Spinal cord (tissue), 10 donors: ENCODE measurements around the gene PBX3. TPM values are rescaled to one million over a fixed set of nuclear protein-coding genes. Genes with fewer than 3 reads are reported as not detected.

ENCODE experiments used
- DNase-seq, 6 donors: peaks; one replicate each; pipeline versions ENCODE4 v3.0.0 to v3.0.0-alpha.2; 2013 to 2015; ENCODE audit warnings: low spot score in 6 of 6, low read depth in 4 of 6
- H3K27ac ChIP-seq: one replicate; pipeline ENCODE4 v1.5.1; 2013; ENCODE audit warnings: low read depth, low read length, control low read depth
- H3K27me3 ChIP-seq: one replicate; pipeline ENCODE4 v1.6.1; 2013; ENCODE audit warnings: low read length; ENCODE audit not compliant: control insufficient read depth, insufficient read depth
- H3K36me3 ChIP-seq: one replicate; pipeline ENCODE4 v1.6.1; 2013; ENCODE audit warnings: low read length; ENCODE audit not compliant: control insufficient read depth, insufficient read depth
- H3K4me1 ChIP-seq: one replicate; pipeline ENCODE4 v1.6.1; 2013; ENCODE audit warnings: low read length; ENCODE audit not compliant: control insufficient read depth, insufficient read depth
- H3K4me3 ChIP-seq: one replicate; pipeline ENCODE4 v1.5.1; 2013; ENCODE audit warnings: low read depth, low read length, control low read depth
- H3K9me3 ChIP-seq: one replicate; pipeline ENCODE4 v1.6.1; 2013; ENCODE audit warnings: low read length; ENCODE audit not compliant: control insufficient read depth, insufficient read depth
- WGBS: methylation state at CpG from one replicate; pipeline ENCODE4 v1.1.5; 2013; ENCODE audit warnings: missing lambda C conversion rate; ENCODE audit not compliant: insufficient coverage; 5-methylcytosine and 5-hydroxymethylcytosine counted together
- polyA plus RNA-seq, 2 donors: library from polyadenylated mRNA; unstranded; fragments of 120-200 nt; gene quantifications; one replicate each; pipeline ENCODE4 v1.2.1, GENCODE V29; 2013; ENCODE audit not compliant: insufficient read length in 2 of 2
- total RNA-seq, 2 donors: library from RNA; depleted of rRNA in 1 of 2; stranded (reverse); fragments of 120-200 nt in 1 of 2; fragments of >200 nt in 1 of 2; gene quantifications; one replicate each; pipeline versions ENCODE4 v1.2.3 to v1.2.4, GENCODE V29; 2013 to 2014
- donor health status: healthy.

PBX3 gene
- total and polyA plus RNA-seq, 4 donors = 44.6 to 132 (median 86.4) TPM

GRCh38 chr9:125995006-125995405, 247.8 kb downstream of the PBX3 start:
- H3K36me3 ChIP-seq = no peaks in the 10 kb centered on the region
- no peak overlapping the region for H3K4me3 ChIP-seq
- H3K27me3 ChIP-seq = no peaks in the 10 kb centered on the region
- WGBS = 87% methylated on average over 5 of the region's 5 CpGs
- peaks cover 6% of the 10 kb centered on the region for H3K4me1 ChIP-seq
- no peak for DNase-seq
- H3K9me3 ChIP-seq = no peaks in the 10 kb centered on the region
- no peak overlapping the region for H3K27ac ChIP-seq

DNA sequence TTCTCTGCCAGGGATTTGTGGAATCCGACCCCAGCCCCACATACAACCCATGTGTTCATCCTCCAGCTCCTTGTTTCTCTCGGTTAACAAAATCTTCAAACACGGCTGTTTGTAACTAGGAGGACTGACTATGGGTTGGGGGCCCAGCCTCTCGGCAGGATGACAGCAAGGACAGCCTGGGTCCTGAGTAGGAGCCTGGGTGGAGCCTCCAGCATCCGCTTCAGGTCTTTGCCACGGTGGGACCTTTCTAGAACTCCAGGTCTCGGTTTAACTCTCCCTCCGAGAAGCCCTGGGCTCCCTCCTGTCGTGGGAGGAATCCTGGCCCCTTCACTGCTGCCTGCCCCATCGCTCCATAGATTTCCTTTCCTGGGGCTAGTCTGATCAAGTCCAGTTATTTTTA, 248.5 kb downstream of the PBX3 start:
- Histone ChIP-seq H3K27me3 (no peaks in the 10 kb centered on the region), H3K4me1 (peaks cover 4% of the 10 kb centered on the region), H3K27ac (no peak overlapping the region), H3K9me3 (no peaks in the 10 kb centered on the region), H3K36me3 (no peaks in the 10 kb centered on the region), H3K4me3 (no peak overlapping the region)
- no peak for DNase-seq
- WGBS = 89% methylated on average over 10 of the region's 10 CpGs

DNA sequence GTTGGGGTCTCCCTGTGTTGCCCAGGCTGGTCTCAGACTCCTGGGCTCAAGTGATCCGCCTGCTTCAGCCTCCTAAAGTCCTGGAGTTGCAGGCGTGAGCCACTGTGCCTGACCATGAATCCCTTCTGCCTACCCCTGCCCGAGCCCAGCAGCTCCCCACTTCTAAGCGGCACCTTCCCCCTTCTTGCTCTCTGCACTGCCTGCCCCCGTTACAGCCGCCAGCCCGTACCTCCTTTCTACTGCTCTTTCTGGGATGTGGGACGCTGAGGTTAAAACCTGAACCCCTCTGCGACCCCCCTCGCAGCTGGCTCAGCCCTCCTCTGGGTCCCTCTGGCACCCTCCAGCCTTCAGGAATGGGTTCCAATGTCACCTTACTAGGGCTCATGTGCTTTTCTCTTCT, 249.6 kb downstream of the PBX3 start:
- DNase-seq = no peak
- H3K27ac ChIP-seq = no peak overlapping the region
- 91% methylated on average over 10 of the region's 10 CpGs for WGBS
- peaks cover 9% of the 10 kb centered on the region for H3K4me1 ChIP-seq
- H3K36me3 ChIP-seq = no peaks in the 10 kb centered on the region
- no peaks in the 10 kb centered on the region for H3K27me3 ChIP-seq
- no peaks in the 10 kb centered on the region for H3K9me3 ChIP-seq
- no peak overlapping the region for H3K4me3 ChIP-seq

DNA sequence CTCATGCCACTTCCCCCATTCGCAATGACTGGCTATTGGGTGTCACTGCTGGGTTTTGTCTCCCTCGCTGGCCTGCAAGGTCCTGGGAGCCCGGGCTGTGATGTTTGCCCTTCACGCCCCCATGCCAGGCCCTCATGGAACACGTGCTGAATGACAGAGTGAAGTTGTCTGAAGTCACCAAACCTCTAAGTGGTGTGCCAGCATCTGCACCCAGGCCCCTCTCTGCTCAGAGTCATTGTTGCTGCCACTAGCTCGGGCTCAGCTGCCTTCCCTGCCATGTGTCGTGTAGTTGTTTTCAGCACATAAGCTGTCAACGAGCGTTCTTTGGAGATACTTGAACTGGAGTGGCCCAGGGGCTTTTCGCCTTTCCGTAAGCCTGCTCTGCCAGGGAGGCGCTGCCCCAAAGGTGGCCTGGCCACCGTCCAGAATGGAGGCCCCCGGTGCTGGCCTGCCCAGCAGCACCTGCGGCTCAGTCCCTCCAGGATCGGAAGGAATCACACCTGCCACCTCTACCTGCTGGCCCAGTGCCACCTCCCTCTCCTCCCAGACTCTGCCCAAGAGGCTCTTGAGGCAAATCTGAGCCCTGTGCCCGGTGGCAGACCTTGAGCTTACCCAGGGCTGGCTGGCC, 250.1 kb downstream of the PBX3 start:
- Histone ChIP-seq H3K4me3 (no peak overlapping the region), H3K36me3 (no peaks in the 10 kb centered on the region), H3K27ac (no peak overlapping the region), H3K4me1 (peaks cover 15% of the 10 kb centered on the region), H3K27me3 (no peaks in the 10 kb centered on the region), H3K9me3 (no peaks in the 10 kb centered on the region)
- DNase-seq = no peak
- WGBS = 79% methylated on average over 17 of the region's 17 CpGs

GRCh38 chr9:125998837-125999503, 251.8 kb downstream of the PBX3 start:
- no peaks in the 10 kb centered on the region for H3K27me3 ChIP-seq
- H3K4me3 ChIP-seq = no peak overlapping the region
- H3K27ac ChIP-seq = no peak overlapping the region
- no peaks in the 10 kb centered on the region for H3K36me3 ChIP-seq
- no peak for DNase-seq
- H3K4me1 ChIP-seq = peaks cover 17% of the 10 kb centered on the region
- no peaks in the 10 kb centered on the region for H3K9me3 ChIP-seq
- 68% methylated on average over 7 of the region's 17 CpGs for WGBS

- Histone ChIP-seq H3K9me3 (no peaks in the 10 kb centered on the region), H3K4me1 (peaks cover 17% of the 10 kb centered on the region), H3K27me3 (no peaks in the 10 kb centered on the region), H3K4me3 (no peak overlapping the region), H3K27ac (no peak overlapping the region), H3K36me3 (no peaks in the 10 kb centered on the region)
- DNase-seq = no peak
- no CpG with 5 or more reads among the region's 2 CpGs for WGBS
Observed at GRCh38 chr9:125999504-125999881, 252.3 kb downstream of the PBX3 start.

GRCh38 chr9:126000256-126000655, 253.1 kb downstream of the PBX3 start:
- H3K27ac ChIP-seq = no peak overlapping the region
- H3K9me3 ChIP-seq = no peaks in the 10 kb centered on the region
- 94% methylated on average over 5 of the region's 6 CpGs for WGBS
- peaks cover 13% of the 10 kb centered on the region for H3K4me1 ChIP-seq
- no peaks in the 10 kb centered on the region for H3K27me3 ChIP-seq
- H3K36me3 ChIP-seq = no peaks in the 10 kb centered on the region
- no peak overlapping the region for H3K4me3 ChIP-seq
- no peak for DNase-seq

DNA sequence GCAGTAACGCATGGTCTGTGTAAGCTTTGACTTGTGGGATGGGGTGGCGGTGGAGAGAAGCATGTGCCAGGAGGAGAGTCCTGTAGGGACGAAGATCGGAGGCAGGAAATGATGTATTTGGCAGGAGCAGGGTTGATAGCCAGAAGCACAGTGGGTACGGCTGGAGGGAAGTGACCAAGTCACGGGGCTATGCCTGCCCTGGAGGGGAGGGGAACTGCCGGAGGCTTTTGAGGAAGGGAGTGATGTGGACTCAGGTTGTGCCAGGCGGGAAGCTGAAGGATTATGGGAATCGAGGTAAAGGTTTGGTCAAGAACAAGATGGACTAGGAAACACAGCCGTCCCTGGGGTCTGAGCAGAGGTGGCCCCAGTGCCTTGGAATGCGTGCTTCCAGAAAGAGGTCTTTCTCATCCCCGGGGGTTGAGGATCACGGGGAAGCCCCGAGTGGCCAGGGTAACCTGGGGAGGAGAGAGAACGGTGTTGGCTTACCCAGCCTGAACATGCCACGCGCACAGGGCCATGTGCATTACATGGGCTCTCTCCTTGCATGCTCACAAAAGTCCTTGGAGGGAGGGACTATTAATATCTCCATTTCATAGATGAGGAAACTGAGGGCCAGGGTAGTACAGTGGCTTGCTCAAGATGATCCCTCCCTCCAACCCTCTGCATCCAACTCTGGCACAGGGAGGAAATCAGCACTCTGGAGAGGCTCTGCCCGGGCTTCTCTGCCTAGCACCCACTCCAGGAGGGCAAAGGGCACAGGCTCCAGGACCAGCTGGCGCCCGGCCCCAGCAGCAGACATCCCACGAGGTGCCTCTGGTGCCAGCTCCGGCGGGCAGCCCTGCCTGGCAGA, 253.8 kb downstream of the PBX3 start:
- 83% methylated on average over 16 of the region's 23 CpGs for WGBS
- no peaks in the 10 kb centered on the region for H3K36me3 ChIP-seq
- H3K4me3 ChIP-seq = no peak overlapping the region
- no peaks in the 10 kb centered on the region for H3K9me3 ChIP-seq
- H3K27me3 ChIP-seq = no peaks in the 10 kb centered on the region
- peaks cover 13% of the 10 kb centered on the region for H3K4me1 ChIP-seq
- no peak overlapping the region for H3K27ac ChIP-seq
- no peak for DNase-seq

DNA sequence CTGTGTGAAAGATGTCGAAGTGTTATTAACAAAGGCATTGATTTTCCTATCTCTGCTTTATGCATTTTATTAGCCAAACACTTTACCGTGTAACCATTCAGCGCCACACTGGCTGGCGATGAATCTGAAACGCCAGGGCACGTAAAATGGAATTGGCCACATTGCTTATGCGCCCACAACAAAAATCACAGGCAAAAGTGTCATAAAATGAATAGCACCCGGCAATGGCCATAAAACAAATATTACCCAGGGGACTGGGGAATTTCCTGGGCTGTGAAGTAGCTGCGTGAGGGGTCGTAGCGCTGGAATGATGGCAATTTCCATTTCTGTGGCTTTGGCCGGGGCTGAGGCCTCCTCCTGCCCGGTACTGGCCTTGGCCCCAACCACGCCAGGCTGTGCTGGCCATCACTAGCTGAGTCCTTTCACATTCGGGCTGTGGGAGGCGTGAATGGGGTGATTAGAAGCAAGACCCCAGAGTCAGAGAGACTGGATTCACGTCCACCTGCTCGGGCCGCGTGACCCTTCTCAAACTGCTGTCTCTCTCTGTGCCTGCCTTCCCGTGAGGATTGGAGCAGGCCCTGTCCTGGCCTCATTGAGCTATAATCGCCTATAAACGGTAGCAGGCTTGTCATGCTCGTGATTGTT, 254.5 kb downstream of the PBX3 start:
- Histone ChIP-seq H3K9me3 (no peaks in the 10 kb centered on the region), H3K27ac (no peak overlapping the region), H3K4me3 (no peak overlapping the region), H3K4me1 (peaks cover 13% of the 10 kb centered on the region), H3K27me3 (no peaks in the 10 kb centered on the region), H3K36me3 (no peaks in the 10 kb centered on the region)
- peak in 1 of 6 donors; percentile 70 for DNase-seq
- WGBS = 73% methylated on average over 14 of the region's 24 CpGs
